K562 (cell line): ENCODE measurements around the gene DRG1. TPM values are rescaled to one million over a fixed set of nuclear protein-coding genes. Genes with fewer than 3 reads are reported as not detected.

Experiments
- BHLHE40 ChIP-seq: IDR thresholded peaks from 2 replicates; pipeline ENCODE4 v1.6.1; 2011; ENCODE audit warnings: low read length, improper control_type of control experiment
- FOXJ2 ChIP-seq: fragments of 200-800 bp; sonication (Bioruptor generic); IDR thresholded peaks from 2 replicates; pipeline ENCODE4 v1.6.1; 2016; ENCODE audit warnings: missing genetic modification characterization, missing compliant biosample characterization
- GABPA ChIP-seq: fragments of 200-800 bp; sonication (Bioruptor generic); conservative IDR thresholded peaks from 2 replicates; pipeline ENCODE4 v1.6.1; 2016; ENCODE audit warnings: low read depth, missing genetic modification characterization, missing compliant biosample characterization
- GTF2A2 ChIP-seq: IDR thresholded peaks from 2 replicates; pipeline ENCODE4 v1.6.1; 2016; ENCODE audit warnings: mild to moderate bottlenecking, missing genetic modification characterization, missing compliant biosample characterization
- HLTF ChIP-seq: fragments of 450-650 bp; IDR thresholded peaks from 2 replicates; pipeline ENCODE4 v1.6.1; 2016
- HNRNPK ChIP-seq: fragments of 200-400 bp; formaldehyde crosslinking; IDR thresholded peaks from one replicate; pipeline ENCODE4 v1.6.1; 2018; ENCODE audit warnings: mild to moderate bottlenecking, low read depth, low read length; ENCODE audit not compliant: poor library complexity, severe bottlenecking
- KAT8 ChIP-seq: fragments of 450-650 bp; IDR thresholded peaks from 2 replicates; pipeline ENCODE4 v1.6.1; 2016; ENCODE audit warnings: low read depth, mild to moderate bottlenecking
- NCOA1 ChIP-seq: fragments of 450-650 bp; IDR thresholded peaks from 2 replicates; pipeline ENCODE4 v1.6.1; 2016; ENCODE audit warnings: low read depth
- PHB ChIP-seq: fragments of 250-450 bp; sonication (Bioruptor Pico); IDR thresholded peaks from 2 replicates; pipeline ENCODE4 v1.5.0; 2021
- PTRF ChIP-seq: fragments of 450-650 bp; IDR thresholded peaks from 2 replicates; pipeline ENCODE4 v1.6.1; 2016; ENCODE audit warnings: mild to moderate bottlenecking, missing genetic modification characterization, missing compliant biosample characterization
- SFPQ ChIP-seq: fragments of 200-400 bp; formaldehyde crosslinking; IDR thresholded peaks from 2 replicates; pipeline ENCODE4 v1.6.1; 2017; ENCODE audit warnings: mild to moderate bottlenecking, low read depth, low read length, moderate library complexity
- SIRT6 ChIP-seq: IDR thresholded peaks from one replicate; pipeline ENCODE4 v1.6.1; 2012; ENCODE audit warnings: low read depth, mild to moderate bottlenecking, control low read depth, inconsistent platforms, low read length, moderate library complexity
- TAF9B ChIP-seq: fragments of 450-650 bp; IDR thresholded peaks from 2 replicates; pipeline ENCODE4 v1.6.1; 2018; ENCODE audit warnings: mild to moderate bottlenecking; ENCODE audit not compliant: partially characterized antibody
- ZBTB33 ChIP-seq: sonication (generic); formaldehyde crosslinking; IDR thresholded peaks from 2 replicates; pipeline ENCODE4 v1.8.1; 2023; ENCODE audit warnings: mild to moderate bottlenecking, missing genetic modification reagents
- ZBTB7A ChIP-seq: IDR thresholded peaks from 2 replicates; pipeline ENCODE4 v1.6.1; 2011; ENCODE audit warnings: low read depth, mild to moderate bottlenecking, low read length, moderate library complexity, borderline replicate concordance; ENCODE audit not compliant: control insufficient read depth
- ZNF175 ChIP-seq: fragments of 200-800 bp; sonication (Bioruptor generic); IDR thresholded peaks from 2 replicates; pipeline ENCODE4 v1.6.1; 2016; ENCODE audit warnings: low read depth, mild to moderate bottlenecking, missing genetic modification characterization, missing compliant biosample characterization
- ZNF239 ChIP-seq: fragments of 250-450 bp; sonication (Bioruptor Pico); IDR thresholded peaks from 2 replicates; pipeline ENCODE4 v1.4.0; 2020; ENCODE audit warnings: mild to moderate bottlenecking
- ZNF280A ChIP-seq: fragments of 450-650 bp; IDR thresholded peaks from 2 replicates; pipeline ENCODE4 v1.6.1; 2018; ENCODE audit warnings: mild to moderate bottlenecking, low read depth; ENCODE audit not compliant: partially characterized antibody
- polyA plus RNA-seq, 8 experiments: library from polyadenylated mRNA; depleted of rRNA in 4 of 8; stranded (reverse) in 5 of 8; unstranded in 3 of 8; fragments of >200 nt; fragmentation: Nextera tagmentation in 2 of 8; fragmentation: Illumina TruSeq in 1 of 8; extraction: Ambion mirVana in 2 of 8; extraction: Trizol in 1 of 8; gene quantifications; 2 replicates each; pipeline versions ENCODE4 v1.2.1 to v1.2.3, GENCODE V29; 2011 to 2014; ENCODE audit warnings: inconsistent platforms in 1 of 8, missing spikeins in 1 of 8
- total RNA-seq, 7 experiments: library from RNA; depleted of rRNA in 6 of 7; stranded (reverse); fragments of >200 nt in 6 of 7; fragmentation: Illumina TruSeq in 2 of 7; extraction: Trizol in 2 of 7; gene quantifications; 2 replicates each; pipeline versions ENCODE4 v1.2.1 to v1.2.3, GENCODE V29; 2011 to 2021; ENCODE audit warnings: low replicate concordance in 1 of 7
- TF ChIP-seq, protein P1 (sequence below): sonication (generic); formaldehyde crosslinking; IDR thresholded peaks from 2 replicates; pipeline ENCODE4 v1.8.1; 2023; ENCODE audit warnings: mild to moderate bottlenecking, missing genetic modification reagents, moderate library complexity
- TF ChIP-seq, protein P2 (sequence below): sonication (generic); formaldehyde crosslinking; IDR thresholded peaks from 2 replicates; pipeline ENCODE4 v1.8.1; 2022; ENCODE audit warnings: missing genetic modification reagents

Gene DRG1
- total and polyA plus RNA-seq, 9 of the 15 experiments (the other 6 are each of a cell fraction or from before 2014, with no cell fraction given) = 76.4 to 211 (median 93.3) TPM

- TF ChIP-seq ZBTB33 = 0 out of 2 replicates have a peak, but pooled peaks have one; percentile 25
- no peak for TF ChIP-seq SFPQ
- TF ChIP-seq BHLHE40 = peak; percentile 51
- TF ChIP-seq, protein P1, sequence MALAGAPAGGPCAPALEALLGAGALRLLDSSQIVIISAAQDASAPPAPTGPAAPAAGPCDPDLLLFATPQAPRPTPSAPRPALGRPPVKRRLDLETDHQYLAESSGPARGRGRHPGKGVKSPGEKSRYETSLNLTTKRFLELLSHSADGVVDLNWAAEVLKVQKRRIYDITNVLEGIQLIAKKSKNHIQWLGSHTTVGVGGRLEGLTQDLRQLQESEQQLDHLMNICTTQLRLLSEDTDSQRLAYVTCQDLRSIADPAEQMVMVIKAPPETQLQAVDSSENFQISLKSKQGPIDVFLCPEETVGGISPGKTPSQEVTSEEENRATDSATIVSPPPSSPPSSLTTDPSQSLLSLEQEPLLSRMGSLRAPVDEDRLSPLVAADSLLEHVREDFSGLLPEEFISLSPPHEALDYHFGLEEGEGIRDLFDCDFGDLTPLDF (CRISPR knock-in tag) = no peak
- TF ChIP-seq ZNF175 (CRISPR knock-in tag) = no peak
- TF ChIP-seq SIRT6 = no peak
- peak; percentile 94 for TF ChIP-seq ZBTB7A
- no peak for TF ChIP-seq PHB (CRISPR knock-in tag)
- TF ChIP-seq, protein P2, sequence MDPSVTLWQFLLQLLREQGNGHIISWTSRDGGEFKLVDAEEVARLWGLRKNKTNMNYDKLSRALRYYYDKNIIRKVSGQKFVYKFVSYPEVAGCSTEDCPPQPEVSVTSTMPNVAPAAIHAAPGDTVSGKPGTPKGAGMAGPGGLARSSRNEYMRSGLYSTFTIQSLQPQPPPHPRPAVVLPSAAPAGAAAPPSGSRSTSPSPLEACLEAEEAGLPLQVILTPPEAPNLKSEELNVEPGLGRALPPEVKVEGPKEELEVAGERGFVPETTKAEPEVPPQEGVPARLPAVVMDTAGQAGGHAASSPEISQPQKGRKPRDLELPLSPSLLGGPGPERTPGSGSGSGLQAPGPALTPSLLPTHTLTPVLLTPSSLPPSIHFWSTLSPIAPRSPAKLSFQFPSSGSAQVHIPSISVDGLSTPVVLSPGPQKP (CRISPR knock-in tag) = no peak
- TF ChIP-seq GABPA (tag) = no peak
- TF ChIP-seq HNRNPK = no peak
- TF ChIP-seq HLTF = no peak
- TF ChIP-seq PTRF (tag) = no peak
- no peak for TF ChIP-seq ZNF280A
- no peak for TF ChIP-seq KAT8
- no peak for TF ChIP-seq GTF2A2
- TF ChIP-seq FOXJ2 (tag) = no peak
- no peak for TF ChIP-seq ZNF239
- peak; percentile 70 for TF ChIP-seq TAF9B
- no peak for TF ChIP-seq NCOA1
Measured at GRCh38 chr22:31399211-31400022, at the start of gene DRG1 (continued).
